ENCODE data around the gene NTMT1.

GRCh38 chr9:129595311-129595741 is 30.6 kb upstream of the NTMT1 start:
- TF ChIP-seq CTCF (conservative IDR thresholded peaks at IDR 0.05; ENCODE audit: low read depth, low read length), result no peak
- no peak for TF ChIP-seq EZH2 (IDR thresholded peaks at IDR 0.05; ENCODE audit: borderline replicate concordance, low read depth, low read length, poor library complexity, severe bottlenecking)
